Activated CD8-positive, alpha-beta memory T cell treated with anti-CD3 and anti-CD28 coated beads, Interleukin-2, amount 50 U/mL, for 1 hour (primary cell): Measurements from ENCODE around the gene ZNF507.
"Not testable (repeated sequence)": the region's sequence is repeated elsewhere in the genome, so short reads cannot be mapped to it uniquely, and the experiment has no call there.

Experiments used
- DNase-seq: peaks from one replicate; pipeline ENCODE4 v3.0.0-alpha.2; 2020; ENCODE audit errors: extremely low read depth

Gene ZNF507

DNA sequence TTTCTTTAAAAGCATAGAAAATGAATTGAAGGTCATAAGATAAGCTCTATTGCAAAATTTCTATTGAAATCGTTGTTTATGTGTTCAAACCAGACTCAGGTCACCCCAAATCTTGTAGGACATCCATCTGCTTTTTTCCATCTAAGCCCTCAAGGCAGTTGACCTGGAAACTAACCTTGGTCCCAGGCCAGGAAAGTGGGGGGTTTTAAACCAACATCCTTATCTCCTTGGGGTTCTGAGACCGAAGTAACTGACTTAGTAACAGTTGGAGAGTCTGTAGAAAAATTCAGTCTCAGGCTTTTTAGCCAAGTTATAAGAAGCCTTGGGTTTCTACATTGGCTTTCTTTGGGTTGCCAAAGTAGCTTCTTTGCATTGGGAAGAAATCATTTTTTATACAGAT is 23.4 kb downstream of the ZNF507 start:
- DNase-seq: no peak

DNA sequence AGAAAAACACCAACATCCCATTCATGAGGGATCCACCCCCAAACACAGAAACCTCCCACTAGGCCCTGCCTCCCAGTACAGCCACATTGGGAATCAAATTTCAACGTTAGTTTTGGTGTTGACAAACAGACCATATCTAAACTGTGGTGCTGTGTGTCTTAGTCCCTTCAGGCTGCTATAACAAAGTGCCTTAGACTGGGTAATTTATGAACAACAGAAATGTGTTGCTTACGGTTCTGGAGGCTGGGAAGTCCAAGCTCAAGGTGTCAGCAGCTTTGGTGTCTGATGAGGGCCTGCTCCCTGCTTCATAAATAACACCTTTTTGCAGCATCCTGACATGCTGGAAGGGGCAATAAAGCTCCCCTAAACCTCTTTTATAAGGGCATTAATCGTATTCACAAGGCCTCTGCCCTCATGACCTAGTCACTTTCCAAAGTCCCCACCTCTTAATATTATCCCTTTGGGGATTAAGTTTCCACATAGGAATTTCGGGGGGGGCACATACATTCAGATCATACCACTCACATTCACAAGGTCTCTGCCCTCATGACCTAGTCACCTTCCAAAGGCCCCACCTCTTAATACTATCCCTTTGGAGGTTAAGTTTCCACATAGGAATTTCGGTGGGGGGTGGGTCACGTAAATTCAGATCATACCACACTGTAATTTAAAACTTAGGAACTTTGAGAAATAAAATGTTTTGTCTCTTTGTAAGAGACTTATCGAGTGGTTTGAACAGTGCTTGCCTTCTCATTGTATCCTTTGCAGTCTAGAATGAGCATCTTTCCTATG is 27.5 kb downstream of the ZNF507 start:
- no peak for DNase-seq

GRCh38 chr19:32373585-32374295 is 28.3 kb downstream of the ZNF507 start:
- no peak for DNase-seq

DNA sequence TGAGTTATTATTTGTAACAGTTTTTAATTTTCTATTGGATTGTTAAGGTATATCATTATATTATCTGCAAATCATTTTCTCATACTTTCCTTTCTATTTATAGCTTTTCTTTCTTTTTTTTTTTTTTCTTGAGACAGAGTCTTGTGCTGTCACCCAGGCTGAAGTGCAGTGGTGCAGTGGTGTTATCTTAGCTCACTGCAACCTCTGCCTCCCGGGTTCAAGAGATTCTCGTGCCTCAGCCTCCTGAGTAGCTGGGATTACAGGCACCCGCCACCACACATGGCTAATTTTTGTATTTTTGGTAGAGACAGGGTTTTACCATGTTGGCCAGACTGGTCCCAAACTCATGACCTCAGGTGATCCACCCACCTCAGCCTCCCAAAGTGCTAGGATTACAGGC is 29.0 kb downstream of the ZNF507 start:
- DNase-seq: not testable (repeated sequence)

- DNase-seq: not testable (repeated sequence)
Observed at GRCh38 chr19:32377088-32377487, 31.7 kb downstream of the ZNF507 start.

GRCh38 chr19:32380269-32380668 is 34.9 kb downstream of the ZNF507 start:
- DNase-seq: no peak

DNA sequence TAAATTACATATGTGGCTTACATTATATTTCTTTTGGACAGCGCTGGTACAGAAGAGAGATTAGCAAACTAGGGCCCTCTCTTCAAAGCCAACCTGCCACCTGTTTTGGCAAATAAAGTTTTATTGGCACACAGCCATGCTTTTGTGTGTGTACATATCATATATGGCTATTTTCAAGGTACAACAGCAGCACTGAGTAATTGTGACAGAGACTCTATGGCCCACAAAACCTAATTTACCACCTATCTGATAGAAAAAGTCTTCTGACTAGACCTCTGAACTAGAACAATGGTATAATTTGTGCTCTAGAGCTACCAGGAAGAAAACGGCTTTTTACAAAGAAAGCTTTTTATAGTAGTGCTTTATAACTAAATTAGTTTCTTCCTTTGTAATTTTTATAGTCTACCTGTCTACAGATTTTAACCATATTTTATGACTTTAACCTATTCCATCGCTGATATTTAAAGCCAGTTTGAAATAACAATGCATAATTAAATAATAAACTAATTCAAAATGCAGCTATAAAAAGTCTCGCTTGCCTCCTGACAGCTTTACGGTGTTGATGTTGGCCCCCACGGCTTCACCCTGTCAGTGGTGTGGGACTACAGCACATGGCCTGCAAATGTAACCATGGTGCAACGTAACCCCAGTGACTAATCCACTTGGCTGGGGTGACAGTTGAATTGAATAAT is 42.4 kb downstream of the ZNF507 start:
- no peak for DNase-seq

GRCh38 chr19:32388393-32388855 is 43.0 kb downstream of the ZNF507 start:
- DNase-seq: no peak

DNA sequence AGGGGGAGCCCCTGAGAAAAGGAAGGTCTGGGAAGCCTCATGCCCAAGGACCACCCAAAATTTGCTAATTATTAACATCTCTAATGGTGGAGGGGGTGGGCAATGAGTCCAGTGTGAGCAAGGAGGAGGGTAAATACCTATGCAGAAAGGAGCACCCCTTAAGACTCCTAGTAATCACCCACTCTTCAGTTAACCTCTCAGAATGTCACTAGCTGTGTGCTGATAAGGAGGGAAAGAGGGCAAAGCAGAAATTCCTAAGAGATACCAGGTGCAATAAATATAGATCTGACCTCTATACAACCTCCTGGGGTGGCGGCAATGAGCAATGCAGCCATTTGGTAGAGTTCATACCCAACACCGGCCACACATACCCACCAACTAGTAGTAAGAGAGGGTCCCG is 47.5 kb downstream of the ZNF507 start:
- no peak for DNase-seq

- no peak for DNase-seq
Observed at GRCh38 chr19:32396046-32396652, 50.7 kb downstream of the ZNF507 start.

GRCh38 chr19:32397671-32398101 is 52.3 kb downstream of the ZNF507 start:
- DNase-seq: no peak

GRCh38 chr19:32401992-32402391 is 56.6 kb downstream of the ZNF507 start:
- no peak for DNase-seq

DNA sequence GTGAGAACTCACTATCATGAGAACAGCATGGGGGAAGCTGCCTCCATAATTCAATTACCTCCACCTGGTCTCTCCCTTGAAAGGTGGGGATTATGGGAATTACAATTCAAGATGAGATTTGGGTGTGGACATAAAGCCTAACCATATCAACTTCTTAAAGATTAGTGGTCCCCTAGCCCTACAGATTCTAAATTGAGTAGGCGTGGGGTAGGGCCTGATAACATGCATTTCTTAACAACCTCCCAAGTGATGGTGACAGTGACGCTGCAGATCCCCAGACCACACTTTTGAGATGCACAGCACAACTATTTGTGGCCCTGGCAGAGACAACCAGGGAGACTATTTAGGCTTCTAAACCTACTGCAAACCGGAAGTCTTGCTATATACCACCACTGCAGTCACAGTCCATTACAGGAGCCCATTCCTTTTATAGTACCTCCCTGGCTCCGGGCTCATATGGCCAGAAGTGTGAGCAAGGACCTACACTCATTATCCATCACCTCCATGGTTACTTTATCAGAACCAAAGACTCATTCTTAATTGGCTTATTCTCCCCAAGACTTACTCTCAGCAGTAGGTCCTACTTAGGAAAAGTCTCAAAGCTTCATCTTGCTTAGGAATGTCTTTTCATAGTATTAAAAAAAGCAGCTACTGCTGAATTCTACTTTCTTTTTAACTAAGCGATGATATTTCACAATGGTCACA is 58.0 kb downstream of the ZNF507 start:
- no peak for DNase-seq

GRCh38 chr19:32404213-32404932 is 59.0 kb downstream of the ZNF507 start:
- DNase-seq: no peak

GRCh38 chr19:32404933-32405430 is 59.6 kb downstream of the ZNF507 start:
- no peak for DNase-seq

DNA sequence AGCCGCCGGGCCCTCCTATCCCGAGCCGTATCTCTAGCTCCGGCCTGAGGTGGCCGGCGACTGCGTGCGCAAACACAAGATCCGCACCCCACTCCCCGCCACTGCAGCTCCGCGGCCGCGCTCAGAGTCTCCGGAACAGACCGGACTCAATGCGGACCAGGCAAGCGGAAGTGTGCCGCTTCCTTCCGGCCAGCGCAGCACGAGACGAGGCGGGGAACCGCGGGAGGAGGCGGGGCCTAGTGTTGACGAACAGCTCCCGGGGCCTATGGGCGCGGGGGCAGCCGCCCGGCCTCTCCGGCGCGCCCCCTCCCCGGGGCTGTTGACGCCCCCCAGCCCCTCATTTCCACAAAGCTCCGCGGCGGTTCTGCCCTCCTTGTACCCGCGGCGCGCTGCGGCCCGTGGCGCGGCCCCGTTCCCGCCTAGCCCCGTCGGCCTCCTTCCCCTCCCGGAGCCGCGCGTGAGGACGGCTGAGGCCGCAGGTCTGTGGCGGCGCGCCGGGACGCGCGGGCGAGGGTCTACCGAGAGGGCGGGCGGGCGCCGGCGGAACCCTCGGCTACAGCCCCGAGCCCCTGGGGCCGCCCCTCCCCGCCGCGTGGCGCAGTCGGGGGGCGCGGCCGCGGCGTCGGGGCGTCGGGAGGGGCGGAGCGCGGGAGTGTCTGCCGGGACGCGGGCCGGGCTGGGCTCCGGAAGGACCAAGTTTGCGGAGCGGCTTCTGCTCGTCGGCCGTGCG is 60.2 kb downstream of the ZNF507 start, which contains the start of gene DPY19L3:
Gene DPY19L3, plus strand, starts transcription at position 340 of the 730 bp plus-strand sequence. CDS start 2,484 bp downstream, outside the sequence.
- DNase-seq: peak; percentile 68

- no peak for DNase-seq
Observed at GRCh38 chr19:32406161-32407003, 61.0 kb downstream of the ZNF507 start.
